Breast epithelium (tissue), 4 donors: Measurements from ENCODE around the gene GJD4. TPM values are rescaled to one million over a fixed set of nuclear protein-coding genes. Genes with fewer than 3 reads are reported as not detected.

Source experiments
- DNase-seq, 2 donors: peaks; one replicate each; pipeline ENCODE4 v3.0.0-alpha.2; 2019; ENCODE audit warnings: low spot score in 2 of 2
- H3K27ac ChIP-seq, 2 donors: fragments of 200-600 bp; sonication (generic) in 1 of 2; one replicate each; pipeline ENCODE4 v1.5.1; 2016 to 2019; ENCODE audit warnings: mild to moderate bottlenecking in 1 of 2
- H3K27me3 ChIP-seq, 2 donors: fragments of 200-600 bp; sonication (generic) in 1 of 2; one replicate each; pipeline versions ENCODE4 v1.5.1 to v1.6.0; 2017 to 2019; ENCODE audit warnings: control low read depth in 1 of 2, mild to moderate bottlenecking in 1 of 2
- H3K36me3 ChIP-seq: fragments of 200-600 bp; one replicate; pipeline ENCODE4 v1.5.1; 2019
- H3K4me1 ChIP-seq, 2 donors: fragments of 200-600 bp; sonication (generic); one replicate each; pipeline ENCODE4 v1.5.1; 2016 to 2019; ENCODE audit warnings: control low read depth in 1 of 2
- H3K4me3 ChIP-seq, 3 donors: fragments of 200-600 bp; sonication (generic); 1 replicate in 2 of 3; 2 replicates in 1 of 3; pipeline ENCODE4 v1.5.1; 2016 to 2019; ENCODE audit warnings: mild to moderate bottlenecking in 3 of 3, moderate library complexity in 2 of 3
- H3K9me3 ChIP-seq, 2 donors: fragments of 200-600 bp; sonication (generic) in 1 of 2; one replicate each; pipeline ENCODE4 v1.5.1; 2016 to 2019; ENCODE audit warnings: control low read depth in 1 of 2
- CTCF ChIP-seq, 3 donors: fragments of 450-650 bp; IDR thresholded peaks; one replicate each; pipeline ENCODE4 v1.5.1; 2016 to 2017; ENCODE audit warnings: antibody characterized with exemption in 3 of 3, mild to moderate bottlenecking in 3 of 3, moderate library complexity in 3 of 3
- POLR2A ChIP-seq: fragments of 450-650 bp; IDR thresholded peaks from one replicate; pipeline ENCODE4 v1.6.1; 2016; ENCODE audit warnings: antibody characterized with exemption, mild to moderate bottlenecking, moderate library complexity
- POLR2AphosphoS5 ChIP-seq, 3 donors: sonication (generic); formaldehyde crosslinking; IDR thresholded peaks; one replicate each; pipeline ENCODE4 v1.6.1; 2017; ENCODE audit warnings: antibody characterized with exemption in 3 of 3
- intact Hi-C: fragments of 100-400 bp; cut with DNase I; formaldehyde crosslinking; loops from one replicate; pipeline ENCODE4 v1.15.1; 2023; ENCODE audit warnings: low total_unique reads
- total RNA-seq, 3 donors: library from RNA; depleted of rRNA; stranded (reverse); fragments of >200 nt; gene quantifications; one replicate each; pipeline ENCODE4 v1.1.0, GENCODE V29; 2016

GJD4 gene
- total RNA-seq, 3 donors from 2014 or later, result not detected

GRCh38 chr10:35639021-35639727, 34.0 kb downstream of the GJD4 start:
- Histone ChIP-seq H3K4me1 (no peaks in the 10 kb centered on the region), H3K36me3 (no peaks in the 10 kb centered on the region), H3K27me3 (no peaks in the 10 kb centered on the region), H3K9me3 (no peaks in the 10 kb centered on the region), H3K27ac (peak overlapping the region in 1 of 2 donors; percentile 70), H3K4me3 (peak overlapping the region; percentile 48 to 86 (median 74))
- no peak for TF ChIP-seq CTCF (IDR thresholded peaks at IDR 0.05)
- TF ChIP-seq POLR2A, result no peak
- TF ChIP-seq POLR2AphosphoS5 (IDR thresholded peaks at IDR 0.05), result no peak
- DNase-seq, result no peak
- intact Hi-C loops, result no loop called here

DNA sequence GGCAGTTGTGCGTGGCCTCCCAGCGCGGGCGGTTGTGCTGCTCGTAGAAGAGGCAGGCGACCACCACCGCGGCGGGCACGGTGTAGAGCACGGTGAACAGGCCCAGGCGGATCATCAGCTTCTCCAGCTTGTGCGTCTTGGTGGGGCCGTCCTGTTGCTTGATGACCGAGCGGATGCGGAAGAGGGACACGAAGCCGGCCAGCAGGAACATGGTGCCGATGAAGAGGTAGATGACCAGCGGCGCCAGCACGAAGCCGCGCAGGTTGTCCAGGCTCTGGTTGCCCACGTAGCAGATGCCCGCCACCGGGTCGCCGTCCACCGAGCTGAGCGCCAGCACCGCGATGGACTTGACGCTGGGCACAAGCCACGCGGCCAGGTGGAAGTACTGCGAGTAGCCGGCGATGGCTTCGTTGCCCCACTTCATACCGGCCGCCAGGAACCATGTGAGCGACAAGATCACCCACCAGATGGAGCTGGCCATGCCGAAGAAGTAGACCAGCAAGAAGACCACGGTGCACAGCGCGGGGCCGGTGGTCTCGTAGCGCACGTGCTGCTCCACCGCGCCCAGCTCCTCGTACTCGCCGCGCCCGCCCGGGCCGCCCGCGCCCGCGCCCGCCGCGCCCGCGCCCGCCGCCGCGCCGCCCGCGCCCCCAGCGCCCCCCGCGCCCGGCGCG, 34.7 kb downstream of the GJD4 start:
- H3K4me3 ChIP-seq, result peak overlapping the region; percentile 48 to 86 (median 74)
- TF ChIP-seq POLR2AphosphoS5 (IDR thresholded peaks at IDR 0.05), result no peak
- peak in 1 of 3 donors; percentile 15 for TF ChIP-seq CTCF (IDR thresholded peaks at IDR 0.05)
- DNase-seq, result no peak
- no peaks in the 10 kb centered on the region for H3K27me3 ChIP-seq
- intact Hi-C loops, result no loop called here
- no peaks in the 10 kb centered on the region for H3K36me3 ChIP-seq
- no peaks in the 10 kb centered on the region for H3K4me1 ChIP-seq
- H3K9me3 ChIP-seq, result no peaks in the 10 kb centered on the region
- H3K27ac ChIP-seq, result peak overlapping the region; percentile 25 to 78

- intact Hi-C loops, result no loop called here
Measured at GRCh38 chr10:35640474-35640873, 35.3 kb downstream of the GJD4 start.

DNA sequence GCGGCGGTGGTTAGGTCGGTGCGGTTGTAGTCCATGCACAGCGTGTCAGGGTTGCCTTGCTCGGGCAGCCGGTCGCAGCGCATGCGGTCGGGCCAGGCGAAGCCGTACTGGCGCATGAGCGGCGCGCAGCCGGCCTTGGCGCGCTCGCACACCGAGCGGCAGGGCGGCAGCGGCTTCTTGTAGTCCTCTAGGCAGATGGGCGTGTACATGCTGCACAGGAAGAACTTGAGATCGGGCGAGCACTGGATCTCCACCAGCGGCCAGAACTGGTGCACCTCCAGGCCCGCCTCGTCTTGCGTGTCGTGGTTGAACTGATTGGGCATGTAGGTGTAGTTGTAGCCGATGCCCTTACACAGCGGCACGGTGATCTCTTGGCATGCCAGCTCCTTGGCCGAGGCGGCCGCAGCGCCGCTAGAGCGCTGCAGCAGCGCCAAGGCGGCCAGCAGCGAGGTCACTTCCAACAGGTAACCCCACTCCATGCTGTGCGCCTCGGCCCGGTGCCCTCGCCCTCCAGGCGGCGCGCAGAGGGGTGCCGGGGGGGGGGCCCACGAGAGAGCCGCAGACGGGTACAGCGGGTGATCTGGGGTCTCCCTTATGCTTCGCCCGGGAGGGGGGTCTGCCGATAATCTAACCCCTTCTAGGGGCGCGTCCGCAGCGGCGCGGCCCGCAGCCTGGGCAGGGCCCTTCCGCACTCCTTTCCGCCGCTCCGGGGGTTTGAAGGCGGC, 36.0 kb downstream of the GJD4 start:
- TF ChIP-seq CTCF (IDR thresholded peaks at IDR 0.05) (peak in 1 of 3 donors; percentile 14), POLR2A (no peak), POLR2AphosphoS5 (IDR thresholded peaks at IDR 0.05) (peak in 1 of 3 donors; percentile 13)

More at GRCh38 chr10:35640474-35640873, 35.3 kb downstream of the GJD4 start:
- TF ChIP-seq POLR2AphosphoS5 (IDR thresholded peaks at IDR 0.05) (no peak), CTCF (IDR thresholded peaks at IDR 0.05) (peak in 2 of 3 donors; percentile 7 to 59)
- Histone ChIP-seq H3K4me1 (no peaks in the 10 kb centered on the region), H3K27ac (peak overlapping the region in 1 of 2 donors; percentile 90), H3K9me3 (no peaks in the 10 kb centered on the region), H3K36me3 (no peaks in the 10 kb centered on the region), H3K27me3 (no peaks in the 10 kb centered on the region), H3K4me3 (peak overlapping the region; percentile 48 to 92 (median 86))
- peak; percentile 35 to 54 for DNase-seq

More for the DNA sequence above, 36.0 kb downstream of the GJD4 start:
- peak overlapping the region; percentile 65 to 92 (median 86) for H3K4me3 ChIP-seq
- H3K27ac ChIP-seq, result peak overlapping the region; percentile 85 to 90
- intact Hi-C loops, result no loop called here
- no peaks in the 10 kb centered on the region for H3K36me3 ChIP-seq
- H3K4me1 ChIP-seq, result no peaks in the 10 kb centered on the region
- H3K9me3 ChIP-seq, result no peaks in the 10 kb centered on the region
- no peaks in the 10 kb centered on the region for H3K27me3 ChIP-seq
- peak; percentile 55 to 57 for DNase-seq
